GM13976 (cell line): ENCODE results near the gene PACRG.

Source experiments
- DNase-seq: peaks from one replicate; pipeline ENCODE4 v3.0.0; 2012; ENCODE audit warnings: low spot score
- in situ Hi-C: fragments of 300-500 bp; cut with MboI; formaldehyde crosslinking; loops from one replicate; pipeline ENCODE4 v1.12.0; 2022; ENCODE audit warnings: low sequenced_read_pairs, mixed read lengths, inconsistent platforms; ENCODE audit not compliant: unreplicated experiment
- TF ChIP-seq, protein P1 (sequence below): IDR thresholded peaks from 2 replicates; pipeline ENCODE4 v1.5.1; 2012; ENCODE audit warnings: borderline replicate concordance, mild to moderate bottlenecking; ENCODE audit not compliant: insufficient read depth; ENCODE audit errors: extremely low read depth, missing control alignments, control extremely low read depth

The PACRG gene

DNA sequence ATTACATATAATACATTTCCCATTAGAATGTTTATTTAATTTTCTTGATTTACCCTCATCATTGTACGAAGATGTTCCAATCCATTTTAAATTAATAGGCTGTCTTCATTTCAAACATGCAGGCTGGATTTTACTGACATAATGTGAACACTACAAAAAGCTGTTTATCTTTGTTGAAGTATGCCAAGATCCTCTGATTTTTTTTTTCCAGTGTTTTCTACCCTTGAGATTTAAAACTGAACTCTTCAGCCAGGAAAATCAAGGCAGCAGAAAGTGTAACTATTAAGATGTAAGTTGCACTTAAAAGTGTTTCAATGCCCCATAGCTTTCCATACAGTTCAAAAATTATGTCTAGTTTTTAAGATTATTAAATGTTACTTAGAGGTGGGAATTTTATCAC lies 43.7 kb upstream of the PACRG start:
- TF ChIP-seq, protein P1, sequence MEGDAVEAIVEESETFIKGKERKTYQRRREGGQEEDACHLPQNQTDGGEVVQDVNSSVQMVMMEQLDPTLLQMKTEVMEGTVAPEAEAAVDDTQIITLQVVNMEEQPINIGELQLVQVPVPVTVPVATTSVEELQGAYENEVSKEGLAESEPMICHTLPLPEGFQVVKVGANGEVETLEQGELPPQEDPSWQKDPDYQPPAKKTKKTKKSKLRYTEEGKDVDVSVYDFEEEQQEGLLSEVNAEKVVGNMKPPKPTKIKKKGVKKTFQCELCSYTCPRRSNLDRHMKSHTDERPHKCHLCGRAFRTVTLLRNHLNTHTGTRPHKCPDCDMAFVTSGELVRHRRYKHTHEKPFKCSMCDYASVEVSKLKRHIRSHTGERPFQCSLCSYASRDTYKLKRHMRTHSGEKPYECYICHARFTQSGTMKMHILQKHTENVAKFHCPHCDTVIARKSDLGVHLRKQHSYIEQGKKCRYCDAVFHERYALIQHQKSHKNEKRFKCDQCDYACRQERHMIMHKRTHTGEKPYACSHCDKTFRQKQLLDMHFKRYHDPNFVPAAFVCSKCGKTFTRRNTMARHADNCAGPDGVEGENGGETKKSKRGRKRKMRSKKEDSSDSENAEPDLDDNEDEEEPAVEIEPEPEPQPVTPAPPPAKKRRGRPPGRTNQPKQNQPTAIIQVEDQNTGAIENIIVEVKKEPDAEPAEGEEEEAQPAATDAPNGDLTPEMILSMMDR = no peak
- in situ Hi-C loops = no loop called here
- no peak for DNase-seq

DNA sequence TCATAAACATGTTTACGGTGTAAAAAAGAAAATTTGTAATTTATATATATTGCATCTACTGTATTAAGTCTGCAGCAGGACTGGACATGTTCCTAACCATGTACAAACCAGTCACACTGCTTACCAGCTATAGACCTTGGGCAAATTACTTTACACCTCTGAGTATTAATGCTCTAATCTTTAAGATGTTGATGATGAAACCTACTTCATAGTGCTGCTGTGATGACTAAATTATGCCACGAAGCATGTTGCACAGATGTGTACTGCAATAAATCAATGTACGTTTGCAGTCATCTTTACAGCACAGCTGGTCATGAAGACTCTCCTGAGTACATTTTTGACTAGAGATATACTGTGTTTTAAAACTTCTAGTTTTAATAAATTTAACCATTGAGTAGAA lies 42.8 kb upstream of the PACRG start:
- TF ChIP-seq, protein P1 = no peak
- in situ Hi-C loops = no loop called here
- DNase-seq = no peak

DNA sequence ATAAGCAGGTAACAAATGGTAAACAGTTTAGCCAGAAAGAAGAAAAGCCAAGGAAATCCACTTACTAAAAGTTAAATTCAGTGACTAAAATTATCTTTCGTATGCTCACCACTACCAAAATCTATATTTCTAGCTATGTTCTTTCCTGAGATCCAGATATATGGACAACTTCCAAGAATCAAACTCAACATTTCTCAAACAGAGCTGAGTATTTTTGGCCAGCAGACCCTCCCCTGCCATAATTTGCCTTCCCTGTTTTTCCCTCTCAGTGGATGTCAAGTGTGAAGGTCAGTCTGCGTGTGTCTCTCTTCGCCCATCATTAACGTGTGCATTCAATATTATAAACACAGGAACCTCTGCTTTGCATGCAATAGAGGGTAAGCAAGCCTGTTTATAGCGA lies 42.2 kb upstream of the PACRG start:
- in situ Hi-C loops = no loop called here
- DNase-seq = no peak
- TF ChIP-seq, protein P1 = no peak

DNA sequence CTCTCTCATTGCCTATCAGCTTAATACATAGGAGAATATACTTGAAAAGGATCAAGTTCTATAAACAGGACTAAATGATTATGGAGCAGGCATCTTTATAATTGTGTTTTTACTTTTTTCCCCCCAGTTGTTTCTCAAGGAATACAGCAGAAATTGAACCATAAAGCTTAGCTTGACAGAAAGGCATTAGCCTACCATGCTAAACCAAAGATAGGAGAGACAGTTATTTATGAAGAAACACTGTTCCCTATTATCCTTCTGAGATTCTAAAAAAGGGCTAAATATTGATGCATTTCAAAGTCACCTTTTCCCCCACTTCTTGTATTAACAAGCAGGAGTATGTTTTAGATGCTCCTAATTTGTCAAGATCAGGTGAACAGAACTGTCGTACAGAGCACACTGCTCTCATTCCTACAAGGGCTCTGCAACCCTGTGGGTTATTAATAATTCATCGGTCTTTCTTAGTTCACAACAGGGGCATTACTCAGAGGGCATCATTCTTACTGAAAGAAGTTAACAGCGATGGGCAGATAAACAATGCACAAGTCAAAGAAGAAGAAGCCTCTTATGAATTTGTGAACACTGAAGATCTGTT lies 38.9 kb upstream of the PACRG start:
- in situ Hi-C loops = no loop called here
- TF ChIP-seq, protein P1 = no peak

DNA sequence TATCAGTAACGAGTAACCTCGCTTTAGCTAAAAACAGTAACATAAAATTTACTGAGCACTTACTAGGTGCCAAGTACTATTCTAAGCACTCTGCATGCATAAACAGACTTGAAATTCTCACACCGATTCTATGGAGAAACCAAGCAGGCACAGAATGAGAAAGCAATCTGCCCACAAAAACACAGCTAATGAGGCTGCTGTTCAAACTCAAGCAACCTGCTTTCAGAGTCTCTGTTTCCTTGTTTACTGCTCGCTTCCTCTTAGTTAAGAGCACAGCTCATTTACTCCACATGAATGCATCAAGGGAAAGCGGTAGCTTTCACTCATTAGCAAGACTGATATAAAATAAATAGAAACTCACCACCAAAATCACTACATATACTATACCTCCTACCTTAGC lies 37.6 kb upstream of the PACRG start:
- in situ Hi-C loops = no loop called here
- TF ChIP-seq, protein P1 = no peak
- no peak for DNase-seq

More for the DNA sequence above, 38.9 kb upstream of the PACRG start:
- DNase-seq = no peak

DNA sequence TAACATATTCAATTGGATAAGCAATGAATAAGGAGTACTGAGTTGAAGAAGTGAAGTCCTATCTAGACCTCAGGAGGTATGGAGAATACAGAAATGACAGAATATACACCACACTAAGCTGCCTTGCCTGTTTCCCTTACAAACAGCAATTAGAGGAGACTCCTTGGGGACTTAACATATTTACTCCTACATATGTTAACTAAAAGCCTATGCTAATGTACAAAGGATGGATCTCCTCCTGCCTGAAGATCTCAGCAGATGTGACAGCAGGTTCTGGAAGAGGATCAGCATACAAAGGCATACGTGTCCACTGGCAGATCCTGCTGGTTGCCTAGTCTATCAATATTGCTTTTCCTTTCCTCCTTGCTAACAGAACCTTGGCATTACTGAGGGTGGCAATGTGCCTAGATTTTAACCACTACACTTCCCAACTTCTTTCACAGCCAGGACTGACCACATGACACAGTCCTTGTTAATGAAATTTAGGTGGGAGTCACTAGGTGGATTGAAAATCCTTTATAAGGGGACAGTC lies 29.8 kb upstream of the PACRG start:
- TF ChIP-seq, protein P1 = no peak
- no peak for DNase-seq
- in situ Hi-C loops = no loop called here

DNA sequence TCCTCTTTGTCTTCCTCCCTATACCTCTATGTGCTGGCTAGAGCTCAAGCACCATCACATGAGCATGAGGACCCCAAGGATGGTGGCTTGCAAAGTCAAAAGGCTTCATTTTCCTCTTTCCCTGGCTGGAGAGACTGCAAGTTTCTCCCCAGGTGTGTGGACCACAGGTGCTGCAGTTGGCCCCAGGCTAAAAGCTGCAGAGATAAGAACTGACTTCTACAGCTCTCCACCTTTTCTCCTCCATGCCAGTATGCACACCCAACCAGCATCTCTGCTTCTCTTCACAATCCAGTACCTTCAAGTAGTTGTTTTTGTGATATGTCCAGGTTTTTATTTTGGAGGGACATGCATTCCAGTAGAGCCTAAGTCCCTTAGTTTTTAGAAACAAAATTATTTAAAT lies 29.3 kb upstream of the PACRG start:
- in situ Hi-C loops = no loop called here
- DNase-seq = no peak
- TF ChIP-seq, protein P1 = no peak
